NCI-H2196 (cell line): ENCODE measurements around the gene ATP13A2.
A peak's percentile ranks its signal among the peaks of the same experiment; 100 is the strongest.
"Not testable (repeated sequence)": the region's sequence is repeated elsewhere in the genome, so short reads cannot be mapped to it uniquely, and the experiment has no call there.

Experiments
- DNase-seq: peaks from one replicate; lab custom pipeline; 2025; ENCODE audit not compliant: unreplicated experiment; lab: John Stamatoyannopoulos, UW

The ATP13A2 gene

GRCh38 chr1:16961297-16962133, 50.2 kb downstream of the ATP13A2 start:
- no peak for DNase-seq

- peak; percentile 92 for DNase-seq
Measured at GRCh38 chr1:16960560-16961296, 51.0 kb downstream of the ATP13A2 start.

DNA sequence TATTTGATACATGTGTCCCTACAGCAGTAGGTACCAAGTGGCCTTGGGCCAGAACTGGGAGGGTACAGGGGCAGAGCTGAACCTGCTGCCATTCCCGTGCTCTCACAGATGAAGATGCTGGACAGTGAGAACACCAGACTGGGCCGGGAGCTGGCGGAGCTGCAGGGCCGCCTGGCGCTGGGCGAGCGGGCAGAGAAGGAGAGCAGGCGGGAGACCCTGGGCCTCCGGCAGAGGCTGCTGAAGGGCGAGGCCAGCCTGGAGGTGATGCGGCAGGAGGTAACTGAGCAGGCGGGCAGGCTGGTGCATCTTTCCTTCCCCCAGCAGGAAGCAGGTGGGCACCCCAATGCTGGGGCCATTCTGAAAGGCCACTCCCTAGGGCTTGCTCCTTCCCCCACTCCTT, 53.3 kb downstream of the ATP13A2 start:
- no peak for DNase-seq

DNA sequence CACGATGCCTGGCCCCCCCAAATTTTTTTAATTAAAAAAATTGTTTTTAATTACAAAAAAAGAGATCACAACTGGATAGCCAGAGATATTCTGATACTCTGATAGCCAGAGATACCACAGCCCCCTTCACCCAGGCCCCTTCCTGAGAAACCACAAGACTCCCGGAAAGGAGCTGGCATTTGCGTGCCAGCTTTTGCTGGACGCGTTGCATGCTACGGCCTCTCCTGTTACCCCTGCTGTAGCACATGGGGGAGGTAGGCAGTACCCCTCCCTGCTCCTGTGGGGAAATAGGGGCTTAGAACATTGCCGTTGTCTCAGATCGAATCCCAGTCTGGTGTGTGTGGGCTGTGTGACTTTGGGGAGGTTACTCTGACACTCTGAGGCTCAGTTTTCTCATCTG, 54.0 kb downstream of the ATP13A2 start:
- DNase-seq = no peak

DNA sequence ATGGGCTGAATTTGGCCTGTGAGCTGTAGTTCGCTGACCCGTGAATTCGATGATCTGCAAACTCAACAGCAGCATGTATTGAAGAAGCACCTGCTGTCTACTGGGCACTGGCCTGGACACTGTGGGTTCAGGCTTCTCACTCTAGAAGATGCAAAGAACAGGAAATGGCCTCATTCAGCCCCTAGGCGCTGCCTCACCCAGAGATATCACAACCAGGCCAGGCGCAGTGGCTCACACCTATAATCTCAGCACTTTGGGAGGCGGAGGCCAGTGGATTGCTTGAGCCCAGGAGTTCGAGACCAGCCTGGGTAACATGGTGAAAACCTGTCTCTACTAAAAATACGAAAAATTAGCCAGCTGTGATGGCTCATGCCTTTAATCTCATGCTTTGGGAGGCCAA, 55.0 kb downstream of the ATP13A2 start:
- no peak for DNase-seq

- no peak for DNase-seq
Measured at GRCh38 chr1:16955186-16955585, 56.5 kb downstream of the ATP13A2 start.

DNA sequence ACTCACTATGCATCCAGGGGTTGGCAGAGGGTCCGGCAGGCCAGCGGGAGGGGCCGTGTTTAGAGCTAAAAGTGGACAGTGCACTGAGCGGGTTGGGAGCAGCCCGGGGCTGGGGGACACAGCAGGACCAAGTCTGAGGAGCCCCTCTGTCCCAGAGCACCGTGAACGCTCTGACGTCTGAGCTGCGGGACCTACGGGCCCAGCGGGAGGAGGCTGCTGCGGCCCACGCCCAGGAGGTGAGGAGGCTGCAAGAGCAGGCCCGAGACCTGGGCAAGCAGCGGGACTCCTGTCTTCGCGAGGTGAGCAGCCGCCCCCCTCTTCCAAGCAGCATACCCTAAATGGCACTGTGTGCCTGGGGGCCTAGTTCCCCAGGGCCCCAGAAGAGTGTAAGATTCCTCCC, 57.1 kb downstream of the ATP13A2 start:
- DNase-seq = no peak

DNA sequence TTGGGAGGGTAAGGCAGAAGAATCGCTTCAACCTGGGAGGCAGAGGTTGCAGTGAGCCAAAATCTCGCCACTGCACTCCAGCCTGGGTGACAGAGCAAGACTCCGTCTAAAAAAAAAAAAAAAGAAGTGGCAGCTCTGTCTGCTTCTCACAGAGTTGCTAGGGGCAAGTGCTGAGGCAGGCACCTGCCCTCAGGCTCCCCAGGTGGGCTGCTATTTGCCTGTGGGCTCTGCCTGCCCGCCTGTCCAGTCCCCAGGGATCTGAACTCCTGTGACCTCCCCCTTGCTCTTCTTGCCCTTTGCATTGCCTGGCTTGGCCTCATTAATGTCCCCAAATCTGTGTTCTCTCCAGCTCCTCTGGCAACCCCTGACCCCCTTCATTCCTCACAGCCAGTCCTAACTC, 59.4 kb downstream of the ATP13A2 start:
- not testable (repeated sequence) for DNase-seq

- not testable (repeated sequence) for DNase-seq
Measured at GRCh38 chr1:16949026-16949425, 62.7 kb downstream of the ATP13A2 start.

- peak; percentile 45 for DNase-seq
Measured at GRCh38 chr1:16948282-16948891, 63.3 kb downstream of the ATP13A2 start.

- DNase-seq = no peak
Measured at GRCh38 chr1:16946646-16947045, 65.1 kb downstream of the ATP13A2 start.

GRCh38 chr1:16946185-16946584, 65.5 kb downstream of the ATP13A2 start:
- not testable (repeated sequence) for DNase-seq

- not testable (repeated sequence) for DNase-seq
Measured at GRCh38 chr1:16945512-16945911, 66.2 kb downstream of the ATP13A2 start.

DNA sequence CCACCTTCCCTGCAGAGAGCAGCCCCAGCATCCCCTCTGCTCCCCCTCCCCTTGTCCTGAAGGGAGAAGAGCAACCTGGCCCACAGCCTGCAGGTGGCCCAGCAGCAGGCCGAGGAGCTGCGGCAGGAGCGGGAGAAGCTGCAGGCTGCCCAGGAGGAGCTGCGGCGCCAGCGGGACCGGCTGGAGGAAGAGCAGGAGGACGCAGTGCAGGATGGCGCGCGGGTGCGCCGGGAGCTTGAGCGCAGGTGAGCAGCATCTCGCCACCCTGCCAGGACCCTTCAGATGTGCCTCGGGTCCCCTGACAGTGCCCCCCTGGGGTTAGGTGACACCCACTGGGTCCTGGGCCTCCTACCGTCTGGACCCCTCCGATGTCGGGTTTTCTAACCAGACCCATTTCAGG, 67.7 kb downstream of the ATP13A2 start:
- no peak for DNase-seq

DNA sequence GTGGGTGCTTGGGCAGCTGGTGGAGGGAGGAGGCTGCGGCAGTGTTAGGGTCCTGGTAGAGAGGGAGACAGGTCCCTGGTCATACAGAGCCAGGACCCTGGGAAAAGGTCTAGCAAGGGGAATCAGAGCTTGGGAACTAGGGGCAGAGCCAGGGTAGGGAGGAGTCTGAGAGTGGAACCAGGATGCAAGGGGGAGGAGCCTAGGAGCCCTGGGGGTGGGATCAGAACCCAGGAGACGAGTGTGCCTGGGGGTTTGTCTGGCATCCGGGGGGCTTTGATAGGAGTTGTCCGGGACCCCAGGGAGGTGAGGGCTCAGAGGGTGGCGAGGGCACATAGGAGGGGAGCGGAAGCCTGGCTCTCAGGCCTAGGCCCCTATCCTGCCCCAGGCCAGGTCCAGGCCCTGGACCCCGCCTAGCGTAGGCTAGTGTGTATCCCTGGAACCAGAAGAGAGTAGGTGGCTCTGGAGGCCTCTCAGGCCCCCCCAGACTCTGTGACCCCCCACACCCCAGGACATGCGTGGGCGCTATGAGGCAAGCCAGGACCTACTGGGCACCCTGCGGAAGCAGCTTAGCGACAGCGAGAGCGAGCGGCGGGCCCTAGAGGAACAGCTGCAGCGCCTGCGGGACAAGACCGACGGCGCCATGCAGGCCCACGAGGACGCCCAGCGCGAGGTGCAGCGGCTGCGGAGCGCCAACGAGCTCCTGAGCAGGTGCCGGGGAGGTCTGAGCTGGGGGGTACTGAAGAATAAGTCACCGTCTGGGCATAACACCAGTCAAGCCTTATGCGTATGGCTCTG, 72.1 kb downstream of the ATP13A2 start:
- not testable (repeated sequence) for DNase-seq

- no peak for DNase-seq
Measured at GRCh38 chr1:16938351-16939321, 73.1 kb downstream of the ATP13A2 start.

DNA sequence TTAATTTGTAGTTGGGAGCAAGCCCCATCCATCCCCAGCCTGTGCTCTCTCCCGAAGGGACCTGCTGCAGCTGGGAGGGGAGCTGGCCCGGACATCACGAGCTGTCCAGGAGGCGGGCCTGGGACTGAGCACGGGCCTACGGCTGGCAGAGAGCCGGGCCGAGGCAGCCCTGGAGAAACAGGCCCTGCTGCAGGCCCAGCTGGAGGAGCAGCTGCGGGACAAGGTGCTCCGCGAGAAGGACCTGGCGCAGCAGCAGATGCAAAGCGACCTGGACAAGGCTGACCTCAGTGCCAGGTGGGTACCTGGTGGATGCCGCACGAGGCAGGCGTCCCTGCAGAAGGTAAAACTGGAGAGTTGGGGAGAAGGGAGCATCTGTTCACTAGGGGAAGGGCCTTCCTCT, 75.1 kb downstream of the ATP13A2 start:
- DNase-seq = not testable (repeated sequence)
